Panc1 (cell line): ENCODE data around the gene UBAP1.

Source experiments
- CTCF ChIP-seq: fragments of 450-650 bp; IDR thresholded peaks from 2 replicates; pipeline ENCODE4 v1.5.1; 2017; ENCODE audit warnings: mild to moderate bottlenecking
- POLR2AphosphoS5 ChIP-seq: IDR thresholded peaks from 2 replicates; pipeline ENCODE4 v1.6.1; 2012; ENCODE audit warnings: mild to moderate bottlenecking, low read depth, low read length, moderate library complexity
- REST ChIP-seq, 2 experiments: IDR thresholded peaks; 2 replicates each; pipeline ENCODE4 v1.6.1; 2011 to 2012; ENCODE audit warnings: low read depth in 2 of 2, control low read depth in 1 of 2, low read length in 1 of 2, mild to moderate bottlenecking in 1 of 2, moderate library complexity in 1 of 2; ENCODE audit not compliant: insufficient read depth in 1 of 2
- SIN3A ChIP-seq: IDR thresholded peaks from 2 replicates; pipeline ENCODE4 v1.6.1; 2012; ENCODE audit warnings: low read depth, mild to moderate bottlenecking, low read length, moderate library complexity, borderline replicate concordance; ENCODE audit not compliant: insufficient read depth
- TCF7L2 ChIP-seq: IDR thresholded peaks from 2 replicates; pipeline ENCODE4 v1.6.1; 2011; ENCODE audit warnings: mild to moderate bottlenecking, low read depth, low read length, inconsistent platforms

- TF ChIP-seq POLR2AphosphoS5 = no peak
- no peak for TF ChIP-seq CTCF
- TF ChIP-seq REST (IDR thresholded peaks at IDR 0.05; ENCODE audit: insufficient read depth in 1 of 2, low read depth in 2 of 2, low read length in 1 of 2) = no peak
- TF ChIP-seq SIN3A = no peak
- no peak for TF ChIP-seq TCF7L2
Observed at GRCh38 chr9:34206561-34206960, 27.7 kb downstream of the UBAP1 start.
